ENCODE measurements around the gene KEL.

- no peak for TF ChIP-seq POLR2AphosphoS5 (IDR thresholded peaks at IDR 0.05)
- TF ChIP-seq CTCF (IDR thresholded peaks at IDR 0.05), result no peak
- no peak for TF ChIP-seq POLR2A (IDR thresholded peaks at IDR 0.05)
Observed at GRCh38 chr7:142906643-142907042, 55.5 kb downstream of the KEL start.
